ENCODE measurements around the gene CLEC18B.
"Not testable (repeated sequence)": the region's sequence is repeated elsewhere in the genome, so short reads cannot be mapped to it uniquely, and the experiment has no call there.

CLEC18B gene

DNA sequence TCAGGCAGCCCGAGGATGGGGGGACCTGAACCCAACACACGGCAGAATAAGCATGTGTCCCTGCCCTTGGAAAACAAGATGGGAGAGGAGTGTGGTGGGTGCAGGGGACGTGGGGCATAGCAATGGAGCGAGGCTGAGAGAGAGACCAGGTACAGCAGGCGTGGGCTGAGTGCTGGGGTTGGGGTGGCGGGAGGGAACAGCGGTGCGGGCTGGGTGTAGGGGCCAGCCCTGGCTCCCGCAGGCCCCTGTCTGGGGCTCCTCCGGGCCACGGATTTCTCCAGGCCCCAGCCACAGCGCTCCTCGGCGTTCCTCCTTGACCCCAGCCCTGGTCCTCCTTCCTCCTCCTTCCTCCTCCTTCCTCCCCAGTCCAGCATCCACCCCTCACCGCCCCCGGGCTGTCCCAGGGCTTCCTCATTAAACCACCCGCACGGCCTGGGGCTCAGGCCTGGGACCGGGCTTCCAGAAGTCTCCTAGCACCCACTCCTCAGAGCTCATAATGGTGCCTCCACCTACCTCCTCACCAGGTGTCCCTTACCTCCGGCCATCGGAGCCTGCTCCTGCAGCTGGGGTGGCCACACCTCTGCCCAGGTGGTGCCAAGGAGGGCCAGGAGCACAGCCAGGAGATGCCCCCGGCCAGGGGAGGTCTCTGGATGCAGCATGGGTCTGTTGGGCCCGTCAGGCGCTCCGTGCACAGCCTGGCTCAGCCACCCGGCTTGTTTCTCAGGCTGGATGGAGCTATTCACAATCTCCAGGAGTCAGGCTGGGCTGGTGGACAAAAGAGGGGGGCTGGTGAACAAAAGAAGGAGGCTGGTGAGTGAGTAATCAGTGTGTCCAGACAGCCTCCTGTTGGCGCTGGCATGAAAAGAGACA lies at the start of gene CLEC18B:
TSS of gene CLEC18B (minus strand) at position 867 of the 870 bp plus-strand sequence. CDS start at position 659, 208 bp downstream.
- DNase-seq, result not testable (repeated sequence)

DNA sequence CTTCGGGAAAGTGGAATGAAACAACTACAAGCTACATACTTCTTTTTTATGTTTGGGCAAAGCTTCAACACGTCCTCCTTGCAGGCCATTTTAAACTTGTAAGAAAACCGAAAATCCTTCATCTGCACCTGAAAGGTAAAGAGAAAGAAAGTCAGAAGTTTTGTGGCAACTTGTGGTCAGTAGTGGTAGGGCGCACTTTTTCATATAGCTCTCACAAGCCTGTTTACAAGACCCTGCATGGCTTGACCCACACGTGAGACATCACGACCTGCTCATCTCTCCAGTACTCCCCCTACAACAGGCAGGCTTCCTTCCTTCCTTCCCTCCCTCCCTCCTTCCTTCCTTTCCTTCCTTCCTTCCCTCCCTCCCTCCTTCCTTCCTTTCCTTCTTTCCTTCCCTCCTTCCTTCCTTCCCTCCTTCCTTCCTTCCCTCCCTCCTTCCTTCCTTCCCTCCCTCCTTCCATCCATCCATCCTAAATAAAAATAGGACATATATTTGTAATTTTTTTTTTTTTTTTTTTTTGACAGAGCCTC lies 48.7 kb upstream of the CLEC18B start:
- DNase-seq, result no peak

DNA sequence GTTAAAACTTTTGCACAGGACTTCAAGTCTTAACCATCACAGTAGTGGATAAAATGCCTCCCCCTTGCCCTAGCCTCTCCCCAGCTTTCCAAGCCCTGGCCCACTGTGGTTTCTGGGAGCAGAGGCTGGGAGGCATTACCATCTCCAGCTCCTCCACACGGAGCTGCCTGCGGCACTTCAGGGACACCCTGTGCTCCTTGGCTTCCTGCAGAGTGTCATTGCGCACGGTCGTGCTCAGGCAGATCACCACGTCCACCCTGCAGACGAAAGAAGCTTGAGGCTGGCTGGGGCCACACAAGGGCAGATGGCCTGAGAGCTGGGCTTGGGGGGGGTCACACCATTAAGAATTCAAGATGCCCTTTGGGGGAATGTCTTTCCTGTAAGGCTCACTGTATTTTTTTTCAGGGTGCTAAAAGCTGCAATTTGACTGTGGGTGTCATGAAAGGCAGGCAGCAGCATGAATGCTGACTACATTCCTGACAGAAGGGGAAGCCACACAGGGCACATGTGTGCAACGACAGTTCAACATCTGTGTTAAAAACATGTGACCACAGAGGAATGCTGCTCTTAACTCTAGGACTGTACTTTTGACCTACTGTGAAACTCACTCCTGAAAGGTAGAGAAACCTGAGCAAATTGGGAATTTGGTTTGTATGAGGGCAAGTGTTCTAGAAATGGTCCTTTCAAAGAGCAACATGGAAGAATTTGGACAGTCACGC lies 47.7 kb upstream of the CLEC18B start:
- no peak for DNase-seq

DNA sequence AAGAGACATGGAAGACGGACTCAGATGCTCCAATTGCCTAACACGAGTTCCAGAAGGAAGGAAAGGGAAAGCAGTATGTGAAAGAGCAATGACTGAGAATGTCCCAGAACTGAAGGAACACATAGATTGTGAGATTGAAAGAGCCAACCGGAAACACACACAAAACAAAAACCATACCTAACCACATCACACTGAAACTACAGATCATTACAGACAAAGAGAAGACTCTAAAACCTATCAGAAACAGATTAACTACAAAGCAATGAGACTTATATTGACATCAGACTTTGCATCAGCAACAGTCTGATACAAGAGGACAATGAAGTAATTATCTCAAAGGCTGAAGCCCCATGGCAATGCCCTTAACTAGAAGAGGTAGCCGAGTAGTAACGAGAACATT lies 45.6 kb upstream of the CLEC18B start:
- no peak for DNase-seq

DNA sequence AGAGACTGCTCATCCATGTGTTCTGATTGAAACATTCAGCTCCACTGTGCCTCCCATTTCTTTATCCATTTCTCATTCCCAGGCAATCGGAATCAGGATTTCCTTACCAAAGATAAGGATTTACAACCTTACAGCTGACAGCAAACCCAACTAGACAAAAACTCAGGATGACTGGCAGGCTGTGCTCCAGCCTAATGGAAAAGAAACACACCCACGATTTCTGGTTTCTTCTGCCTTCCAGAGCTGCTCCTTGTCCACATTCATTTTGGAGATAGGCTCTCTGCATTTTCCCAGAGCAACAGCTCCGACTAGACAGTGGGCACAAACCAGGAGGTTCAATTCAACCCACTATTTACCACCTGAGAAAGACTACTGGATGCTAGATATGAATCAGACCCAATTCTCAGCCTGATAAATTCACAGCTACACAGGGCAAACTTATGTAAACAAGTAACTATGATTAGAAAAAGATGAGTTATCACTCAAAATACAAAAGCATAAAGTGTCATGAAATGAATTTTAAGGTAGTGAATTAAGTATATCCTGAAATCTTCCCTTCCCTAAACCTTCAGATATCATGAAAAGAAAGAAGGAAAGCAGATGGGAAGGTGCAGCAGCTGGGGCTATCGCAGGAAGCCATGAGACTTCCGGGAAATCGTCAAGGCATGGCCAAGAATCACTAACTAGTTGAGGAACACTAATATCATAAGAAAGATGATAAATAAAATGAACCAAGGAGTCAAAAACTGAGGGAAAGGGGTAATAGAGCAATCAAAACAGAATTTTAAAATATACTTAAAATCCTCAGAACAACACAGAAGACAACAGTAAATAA lies 44.8 kb upstream of the CLEC18B start:
- DNase-seq, result no peak

DNA sequence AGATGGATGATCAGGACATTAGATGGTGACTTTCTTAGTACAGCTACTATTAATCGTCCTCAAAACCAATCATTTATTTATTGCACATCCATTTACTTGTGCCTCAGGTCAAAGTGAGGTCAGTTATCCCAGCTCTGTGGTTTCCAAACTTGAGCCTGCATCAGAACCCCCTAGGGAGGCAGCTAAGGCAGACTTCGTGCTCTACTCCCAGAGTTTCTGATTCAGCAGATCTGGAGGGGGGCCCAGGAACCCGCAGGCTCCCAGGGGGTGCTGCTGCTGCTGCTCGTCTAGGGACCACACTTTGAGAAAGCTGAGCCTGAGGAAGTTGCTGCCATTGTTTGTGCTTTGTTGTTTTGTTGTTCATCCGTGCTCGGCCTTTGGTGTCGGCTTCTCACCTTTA lies 44.0 kb upstream of the CLEC18B start:
- no peak for DNase-seq

DNA sequence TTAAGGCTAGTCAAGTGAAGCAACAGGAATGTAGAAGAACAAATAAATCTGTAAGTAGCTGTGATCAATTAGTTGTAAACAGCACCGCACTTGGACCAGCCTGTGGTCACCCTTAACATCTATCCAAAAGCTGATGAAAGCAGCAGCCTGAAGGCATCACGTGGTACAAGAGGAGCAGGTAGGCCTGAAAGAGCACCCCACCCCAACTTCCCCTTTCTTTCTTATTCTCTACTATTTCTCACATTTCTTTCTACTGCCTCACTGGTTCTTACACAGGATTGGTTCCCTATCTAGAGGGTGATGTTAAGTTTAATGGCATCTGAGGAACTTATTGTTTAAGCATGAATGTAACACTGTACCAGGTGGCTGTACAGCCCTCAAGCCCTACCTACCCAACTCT lies 42.6 kb upstream of the CLEC18B start:
- DNase-seq, result no peak

DNA sequence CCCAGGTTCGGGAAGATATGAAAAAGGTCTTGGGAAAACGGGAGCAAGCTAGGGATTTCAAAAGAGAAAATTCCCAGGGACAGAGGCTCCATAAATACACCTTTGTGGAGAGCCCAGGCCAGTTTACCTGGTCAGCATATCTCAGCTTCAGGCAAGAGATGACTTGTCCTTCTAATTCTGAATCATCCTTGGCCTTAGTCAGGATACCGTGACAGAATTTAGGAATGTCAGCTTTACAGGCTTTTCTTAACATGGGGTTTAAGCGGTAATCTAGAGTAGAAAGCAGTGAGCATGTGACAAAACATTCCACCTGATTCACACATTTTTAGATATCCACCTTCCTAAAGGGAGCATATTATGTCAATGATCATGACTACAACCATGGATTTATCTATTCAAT lies 41.1 kb upstream of the CLEC18B start:
- no peak for DNase-seq

DNA sequence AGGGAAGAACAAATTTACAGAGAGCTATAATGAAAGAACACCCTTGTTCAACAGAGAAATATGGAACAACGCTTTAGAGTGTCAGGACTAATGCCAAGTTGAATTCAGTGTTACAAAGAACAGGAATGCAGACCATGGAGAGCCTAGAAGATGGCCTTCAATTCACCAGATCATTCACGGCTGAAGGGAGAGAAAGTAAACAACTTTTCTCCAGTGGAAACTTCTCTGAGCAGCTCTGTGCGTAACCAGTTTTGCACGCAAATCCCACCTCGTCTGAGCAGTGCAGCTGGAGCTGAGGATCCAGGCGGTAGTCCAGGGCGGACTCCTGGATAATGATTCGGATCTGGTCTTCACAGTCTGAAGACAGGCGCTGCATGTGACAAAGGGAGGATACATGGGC lies 40.5 kb upstream of the CLEC18B start:
- DNase-seq, result no peak

DNA sequence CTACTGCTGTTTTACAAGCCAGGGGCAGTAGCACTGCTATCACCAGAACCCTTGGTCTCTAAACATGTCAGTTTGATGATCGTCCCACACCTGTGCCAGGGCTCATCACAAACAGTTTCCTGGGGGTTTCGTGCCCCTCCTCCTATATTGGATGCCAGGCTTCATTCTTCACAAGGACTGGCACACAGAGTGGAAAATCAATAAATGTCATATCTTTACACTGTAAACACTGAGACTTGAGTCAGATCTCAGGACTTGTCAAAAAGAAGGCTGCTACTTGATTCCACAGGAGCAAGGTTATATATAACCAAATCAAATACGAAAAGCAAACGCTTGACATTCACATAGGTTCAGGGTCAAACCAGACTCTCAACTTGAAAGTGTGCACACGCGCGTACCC lies 39.3 kb upstream of the CLEC18B start:
- no peak for DNase-seq

DNA sequence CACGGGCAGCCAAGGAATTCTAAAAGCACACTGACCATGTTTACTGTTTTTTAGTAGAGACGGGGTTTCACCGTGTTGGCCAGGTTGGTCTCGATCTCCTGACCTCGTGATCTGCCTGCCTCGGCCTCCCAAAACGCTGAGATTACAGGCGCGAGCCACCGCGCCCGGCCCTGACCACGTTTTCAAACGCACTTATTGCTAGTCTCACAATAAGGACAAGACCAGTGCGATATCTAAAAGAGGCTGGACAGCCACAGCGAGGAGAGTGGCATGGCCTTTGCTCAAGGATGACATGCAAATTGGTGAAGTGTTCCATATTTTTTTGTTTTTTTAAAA lies 35.0 kb upstream of the CLEC18B start:
- DNase-seq, result no peak

DNA sequence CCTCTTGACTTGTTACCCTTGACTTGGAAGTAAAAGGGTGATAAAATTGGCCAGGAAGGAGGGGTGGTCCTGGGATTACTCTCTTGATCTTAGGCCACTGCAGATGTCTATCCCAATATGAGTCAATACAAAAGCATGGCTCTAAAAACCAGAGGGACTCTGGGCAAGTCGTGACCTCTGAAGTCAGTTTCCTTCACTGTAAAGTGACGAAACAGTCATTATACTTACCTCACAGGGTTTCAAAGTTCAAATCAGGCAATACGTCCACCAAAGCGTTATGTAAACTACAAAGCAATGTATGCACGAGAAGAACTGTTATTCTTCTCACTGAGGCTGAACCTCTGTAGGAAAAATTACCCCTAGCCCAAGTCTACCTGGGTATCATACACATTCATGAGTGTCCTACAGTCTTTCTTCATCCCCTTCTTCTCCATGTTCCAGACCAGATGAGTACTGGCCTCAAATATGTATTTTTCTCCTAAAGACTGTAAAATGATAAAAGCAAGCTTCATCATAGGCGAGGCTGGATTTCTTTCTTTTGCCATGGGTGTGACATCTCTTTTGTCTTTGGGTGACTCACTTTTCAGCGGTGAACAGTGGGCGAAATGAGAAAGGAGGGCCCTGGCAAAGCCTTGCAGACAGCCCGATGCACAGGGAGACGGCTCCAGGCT lies 34.5 kb upstream of the CLEC18B start:
- DNase-seq, result no peak

DNA sequence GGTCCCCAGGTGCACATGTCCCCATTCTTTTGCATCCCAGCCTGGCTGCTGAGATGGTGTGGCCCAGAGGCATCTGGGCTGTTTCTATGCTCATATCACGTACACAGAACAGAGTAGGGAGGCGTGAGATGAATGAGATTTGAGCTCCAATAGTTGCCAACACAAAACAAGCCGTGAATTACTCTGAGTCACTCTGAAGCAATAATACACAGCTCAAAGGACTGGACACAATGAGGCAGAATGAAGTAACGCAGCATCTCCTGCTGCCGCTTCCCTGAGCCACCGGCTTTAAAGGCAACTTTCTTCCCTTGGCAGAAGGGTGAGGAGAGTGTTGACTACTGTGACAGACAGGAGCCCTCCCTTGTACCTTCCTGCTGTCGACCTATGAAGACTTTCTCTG lies 33.9 kb upstream of the CLEC18B start:
- DNase-seq, result no peak

DNA sequence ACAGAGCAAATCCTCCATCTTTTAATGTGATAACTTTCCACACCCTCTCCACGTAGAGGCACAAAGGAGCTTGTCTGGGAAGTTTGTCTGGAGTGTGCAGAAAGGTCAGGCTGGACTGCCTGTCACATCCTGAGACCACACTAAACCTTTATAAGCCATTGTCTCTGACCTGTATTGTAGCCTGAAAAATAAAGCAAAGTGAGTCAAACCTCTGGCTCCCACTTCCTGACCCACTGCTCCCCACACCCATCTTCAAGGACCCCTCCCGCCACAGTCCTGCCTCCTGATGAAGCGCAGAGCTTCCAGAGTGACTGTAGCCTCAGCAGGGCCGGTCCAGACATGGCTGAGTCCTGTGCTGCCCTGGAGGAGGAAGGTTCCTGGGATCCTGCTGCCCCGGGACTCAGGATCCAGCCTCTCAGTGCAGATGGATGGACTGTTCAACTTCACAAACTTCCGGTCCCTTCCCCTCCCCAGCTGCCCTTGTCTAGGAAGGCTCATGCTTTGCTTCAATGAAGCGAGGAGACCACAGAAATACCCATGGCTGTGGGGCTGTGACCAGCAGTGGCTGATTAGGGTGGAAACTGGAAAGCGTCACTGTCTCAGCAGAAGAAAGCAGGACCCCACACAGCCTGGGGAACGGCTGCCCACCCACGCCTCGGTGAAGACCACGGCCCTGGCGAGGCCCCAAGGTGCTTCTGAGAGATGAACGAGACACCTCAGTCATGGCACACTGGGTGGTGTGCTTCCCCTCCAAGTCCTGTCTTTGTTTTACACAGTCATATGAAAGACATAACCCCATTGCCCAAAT lies 30.9 kb upstream of the CLEC18B start:
- DNase-seq, result no peak

DNA sequence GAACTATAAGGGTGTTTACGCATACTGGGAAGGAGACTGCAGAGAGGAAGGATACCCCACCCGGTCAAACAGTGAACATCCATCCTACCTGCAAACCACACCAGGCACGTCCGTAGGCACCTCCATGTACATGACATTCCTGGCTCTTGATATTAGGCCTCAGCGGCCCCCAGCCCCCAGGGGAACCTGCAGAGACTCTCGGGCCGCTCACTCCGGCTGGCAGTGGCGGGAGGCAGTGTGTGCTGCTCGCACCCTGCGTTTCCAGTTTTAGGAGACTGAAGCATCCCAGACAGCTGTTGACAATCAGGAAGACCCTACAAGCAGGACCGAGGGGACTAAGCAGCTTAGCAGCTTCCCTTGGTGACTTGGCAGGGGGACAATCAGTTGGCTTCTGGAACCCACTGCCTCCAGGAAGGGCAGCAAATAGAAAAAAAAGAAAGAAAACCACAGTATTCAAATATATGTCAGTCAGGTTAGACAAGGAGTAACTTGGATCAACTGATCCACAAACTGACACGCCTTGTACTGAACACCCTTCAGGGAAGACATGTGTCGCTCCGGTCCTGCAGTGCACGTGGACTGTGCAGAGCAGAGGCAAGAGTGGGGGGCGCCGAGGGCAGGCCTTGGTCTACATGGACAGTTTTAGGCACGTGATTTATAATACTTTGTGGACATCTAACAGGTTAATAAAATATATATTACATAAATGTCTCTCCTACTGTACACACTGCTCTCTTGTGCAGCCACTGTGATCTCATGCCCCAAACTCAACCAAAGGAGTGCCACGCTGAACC lies 29.9 kb upstream of the CLEC18B start:
- DNase-seq, result no peak

DNA sequence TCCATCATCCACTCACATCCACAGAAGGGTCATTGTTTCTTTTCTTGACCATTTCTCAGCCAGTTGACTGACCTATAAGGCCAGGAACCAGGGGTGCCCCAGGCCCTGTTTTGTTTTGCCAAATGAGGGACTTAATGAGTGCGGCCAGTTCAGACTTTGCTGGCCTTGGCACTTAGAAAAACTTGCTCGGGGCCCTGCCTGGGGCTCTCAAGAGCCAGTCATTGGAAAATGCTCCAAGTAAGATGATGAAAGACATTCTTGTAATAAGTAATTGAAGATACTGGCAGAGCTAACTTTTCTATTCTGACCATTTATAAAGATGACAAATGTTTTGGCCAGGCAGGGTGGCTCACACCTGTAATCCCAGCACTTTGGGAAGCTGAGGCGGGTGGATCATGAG lies 29.0 kb upstream of the CLEC18B start:
- no peak for DNase-seq

DNA sequence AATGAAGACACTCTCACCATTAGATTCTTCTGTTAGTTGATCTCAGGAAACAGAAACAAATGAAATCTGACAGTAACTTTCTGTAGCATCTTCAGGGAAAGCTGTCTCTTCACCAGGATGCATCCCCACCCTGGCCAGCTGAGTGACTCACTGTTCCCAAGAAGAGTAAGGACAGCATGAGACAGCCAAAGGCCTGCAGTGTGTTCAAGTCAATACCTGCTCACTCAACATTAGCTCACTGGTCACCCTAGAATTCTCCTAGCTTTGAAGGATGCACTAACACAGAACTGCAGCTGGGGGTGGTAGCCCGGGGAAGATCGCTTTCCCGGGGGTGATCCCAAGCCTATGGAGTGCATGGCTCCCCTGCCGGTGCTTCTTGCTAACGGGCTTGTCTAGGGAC lies 28.2 kb upstream of the CLEC18B start:
- DNase-seq, result no peak

DNA sequence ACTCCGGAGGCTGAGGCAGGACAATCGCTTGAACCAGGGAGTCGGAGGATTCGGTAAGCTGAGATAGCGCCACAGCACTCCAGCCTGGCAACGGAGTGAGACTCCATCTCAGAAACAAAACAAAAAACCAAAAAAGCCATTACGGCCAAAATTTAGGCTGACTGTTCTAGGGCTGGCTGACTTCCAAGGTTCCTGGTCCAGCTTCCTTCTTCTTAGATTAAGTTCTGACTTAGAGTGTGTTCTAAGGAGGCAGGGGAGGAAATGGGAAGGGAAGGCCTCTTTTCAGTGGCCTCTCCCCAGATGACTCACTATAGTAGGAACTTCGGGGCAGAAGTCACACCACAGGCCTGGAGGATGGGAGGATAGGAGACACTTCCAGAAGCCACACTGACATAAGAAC lies 27.7 kb upstream of the CLEC18B start:
- no peak for DNase-seq

DNA sequence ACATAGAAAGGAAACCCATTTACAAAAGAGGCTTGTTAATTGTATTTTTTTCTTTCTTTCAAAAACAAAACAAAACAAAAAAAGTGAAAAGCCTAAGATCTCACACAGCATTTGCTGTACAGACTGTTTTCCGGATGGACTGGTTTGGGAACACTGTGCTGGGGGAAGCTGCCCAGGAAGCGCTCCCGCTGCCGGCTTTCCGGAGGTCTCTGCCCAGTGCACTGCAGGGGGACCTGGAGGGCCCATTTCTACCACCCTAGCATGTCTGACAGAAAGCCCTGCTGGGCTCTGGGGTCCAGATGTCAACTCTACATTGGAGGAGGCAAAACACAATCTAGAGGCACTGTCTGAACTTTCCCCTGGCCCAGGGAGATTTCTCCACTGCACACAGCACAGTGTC lies 26.3 kb upstream of the CLEC18B start:
- DNase-seq, result no peak

DNA sequence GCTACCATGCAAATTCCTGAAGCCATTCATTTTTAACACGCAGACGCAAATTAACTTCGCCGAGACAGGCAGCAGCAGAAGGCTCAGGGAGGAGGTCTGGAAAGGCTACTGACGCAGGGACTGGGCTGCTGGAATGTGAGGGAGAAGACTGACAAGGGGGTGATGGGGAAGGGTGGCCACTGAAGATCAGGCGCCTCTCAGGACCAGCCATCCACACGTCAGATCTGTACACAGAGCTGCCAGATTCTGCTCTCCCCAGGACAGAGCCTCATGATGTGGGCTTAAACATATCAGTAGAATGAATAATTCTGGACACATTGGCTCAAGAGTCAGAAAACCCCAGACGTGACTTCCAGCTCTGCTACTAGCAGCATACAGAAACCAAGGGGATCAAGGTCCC lies 25.6 kb upstream of the CLEC18B start:
- no peak for DNase-seq
